ENCODE data around the gene BRF1. TPM values are rescaled to one million over a fixed set of nuclear protein-coding genes. Genes with fewer than 3 reads are reported as not detected.
"Not testable (repeated sequence)": the region's sequence is repeated elsewhere in the genome, so short reads cannot be mapped to it uniquely, and the experiment has no call there.

BRF1 gene, protein sequence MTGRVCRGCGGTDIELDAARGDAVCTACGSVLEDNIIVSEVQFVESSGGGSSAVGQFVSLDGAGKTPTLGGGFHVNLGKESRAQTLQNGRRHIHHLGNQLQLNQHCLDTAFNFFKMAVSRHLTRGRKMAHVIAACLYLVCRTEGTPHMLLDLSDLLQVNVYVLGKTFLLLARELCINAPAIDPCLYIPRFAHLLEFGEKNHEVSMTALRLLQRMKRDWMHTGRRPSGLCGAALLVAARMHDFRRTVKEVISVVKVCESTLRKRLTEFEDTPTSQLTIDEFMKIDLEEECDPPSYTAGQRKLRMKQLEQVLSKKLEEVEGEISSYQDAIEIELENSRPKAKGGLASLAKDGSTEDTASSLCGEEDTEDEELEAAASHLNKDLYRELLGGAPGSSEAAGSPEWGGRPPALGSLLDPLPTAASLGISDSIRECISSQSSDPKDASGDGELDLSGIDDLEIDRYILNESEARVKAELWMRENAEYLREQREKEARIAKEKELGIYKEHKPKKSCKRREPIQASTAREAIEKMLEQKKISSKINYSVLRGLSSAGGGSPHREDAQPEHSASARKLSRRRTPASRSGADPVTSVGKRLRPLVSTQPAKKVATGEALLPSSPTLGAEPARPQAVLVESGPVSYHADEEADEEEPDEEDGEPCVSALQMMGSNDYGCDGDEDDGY
- total RNA-seq: 48.4 TPM

DNA sequence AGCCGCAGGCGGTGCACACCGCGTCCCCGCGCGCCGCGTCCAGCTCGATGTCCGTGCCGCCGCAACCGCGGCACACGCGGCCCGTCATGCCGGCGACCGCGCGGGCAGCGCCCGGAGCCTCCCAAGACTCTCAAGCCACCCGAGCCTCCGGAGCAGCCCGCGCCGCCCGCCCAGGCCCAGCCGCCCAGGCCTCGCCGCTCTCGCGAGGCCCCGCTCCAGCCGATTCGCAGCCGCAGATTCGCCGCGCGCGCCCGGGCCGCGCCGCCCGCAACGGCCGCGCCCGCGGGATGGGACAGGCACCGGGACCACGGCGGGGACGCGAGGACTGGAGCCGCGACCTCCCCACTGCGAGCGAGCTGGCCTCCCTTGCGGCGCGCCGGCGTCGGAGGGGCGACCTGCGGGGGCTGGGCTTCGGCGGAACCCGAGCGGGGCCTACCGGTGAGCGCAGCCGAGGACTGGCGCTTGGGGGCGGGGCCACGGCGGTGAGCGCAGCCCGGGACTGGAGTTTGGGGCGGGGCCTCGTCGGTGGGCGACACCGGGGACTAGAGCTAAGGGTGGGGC lies at the start of gene BRF1:
Gene BRF1 (minus strand): TSS at position 460 of the 561 bp plus-strand sequence. CDS start 372 bp downstream, at position 88.
- peak; percentile 97 for ATAC-seq
- intact Hi-C loops (cut with DNase I): no loop called here
- peak; percentile 97 for DNase-seq (ENCODE audit: low spot score)

DNA sequence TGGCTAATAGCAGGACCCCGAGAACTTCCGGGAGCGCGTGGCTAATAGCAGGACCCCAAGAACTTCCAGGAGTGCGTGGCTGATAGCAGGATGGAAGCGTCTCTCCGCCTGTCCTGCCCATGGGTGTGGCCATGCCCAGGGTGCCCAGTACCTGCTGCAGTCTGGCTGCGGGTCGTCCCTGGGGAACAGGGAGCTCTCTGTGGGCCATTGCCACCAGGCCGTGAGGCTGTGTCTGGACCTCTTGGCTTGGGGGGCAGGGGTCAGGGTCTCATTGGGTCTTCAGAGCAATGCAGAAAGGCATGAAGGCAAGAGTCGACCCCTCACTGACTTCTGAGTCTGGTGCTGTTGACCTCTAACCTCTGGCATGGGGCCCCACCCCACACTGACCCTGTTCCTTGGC lies 49.2 kb upstream of the BRF1 start:
- intact Hi-C loops (cut with DNase I): loop anchor here (5.0 kb wide), 1 partner anchor 148 kb away; no protein-coding TSS in a partner anchor
- DNase-seq (ENCODE audit: low spot score): no peak
- no peak for ATAC-seq

DNA sequence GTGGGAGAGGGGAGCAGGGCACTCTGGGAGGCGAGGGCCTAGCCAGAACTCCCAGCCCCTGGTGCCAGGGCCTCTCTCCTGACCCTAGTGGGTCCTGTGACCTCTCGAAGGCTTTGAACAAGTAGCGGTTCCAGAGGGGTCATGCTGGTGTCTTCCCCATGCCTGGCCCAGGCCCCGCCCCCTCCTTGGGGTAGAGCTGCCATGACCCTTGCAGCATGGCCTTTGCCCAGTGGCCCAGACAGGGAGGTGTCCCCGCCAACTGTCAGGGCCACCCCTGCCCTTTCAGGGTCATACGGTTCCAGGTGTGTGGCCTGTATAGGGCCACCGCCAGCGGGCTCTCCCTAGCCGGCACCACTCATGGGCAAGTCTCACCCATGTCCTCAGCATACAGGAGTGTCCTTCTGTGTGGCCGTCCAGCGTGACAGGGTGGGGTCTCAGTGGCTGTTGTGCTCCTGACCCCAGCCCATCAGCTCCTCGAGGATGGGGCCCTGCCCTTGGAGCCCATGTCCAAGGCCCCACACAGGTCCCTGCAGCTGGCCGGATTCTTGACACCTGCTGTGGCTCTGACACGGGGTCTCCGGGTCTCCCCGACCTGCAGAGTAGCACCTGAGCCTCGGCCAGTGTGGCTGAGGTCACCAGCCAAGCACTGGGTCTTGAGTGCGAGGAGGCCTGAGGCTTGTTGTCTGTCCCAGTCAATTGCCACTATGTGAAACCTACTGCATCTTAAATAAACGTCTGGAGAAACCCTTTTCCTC lies 48.3 kb upstream of the BRF1 start:
- DNase-seq (ENCODE audit: low spot score): no peak
- ATAC-seq: no peak
- intact Hi-C loops (cut with DNase I): loop anchor here (5.0 kb wide), 1 partner anchor 147 kb away; no protein-coding TSS in a partner anchor

DNA sequence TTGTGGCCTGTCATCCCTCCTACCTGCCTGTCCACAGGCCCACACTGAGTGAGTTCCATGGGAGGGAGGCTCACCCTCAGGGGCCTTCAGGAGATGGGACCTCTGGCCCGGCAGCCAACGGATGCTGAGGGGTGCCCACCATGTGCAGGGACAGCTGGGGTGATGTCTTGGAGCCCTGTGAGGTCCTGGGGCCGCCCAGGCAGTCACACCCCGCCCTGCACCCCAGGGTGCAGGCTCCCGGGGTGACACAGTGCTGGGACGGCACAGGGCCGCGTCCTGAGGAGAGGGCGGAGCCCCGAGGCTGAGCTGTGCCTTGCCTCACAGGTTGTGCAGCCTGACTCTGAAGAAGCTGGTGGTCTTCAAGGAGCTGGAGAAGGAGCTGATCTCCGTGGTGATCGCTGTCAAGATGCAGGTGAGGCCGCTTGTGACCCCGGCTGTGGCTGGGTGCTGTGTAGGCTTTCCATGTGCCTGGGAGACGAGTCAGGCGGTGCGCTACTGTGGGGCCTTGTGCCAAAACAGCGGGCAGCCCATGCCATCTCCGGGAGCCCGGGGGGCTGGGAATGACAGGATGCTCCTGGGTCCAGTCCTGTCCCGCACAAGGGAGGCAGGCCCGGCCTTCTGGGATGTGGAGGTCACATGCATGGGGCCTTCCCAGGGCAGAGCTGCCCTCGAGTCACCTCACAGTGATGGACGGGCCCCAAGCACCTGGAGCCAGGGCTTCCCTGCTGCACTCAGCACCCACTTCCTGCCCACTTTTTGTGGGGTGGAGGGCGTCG lies 47.6 kb upstream of the BRF1 start:
- intact Hi-C loops (cut with DNase I): loop anchor here (5.0 kb wide), 1 partner anchor 146 kb away; no protein-coding TSS in a partner anchor
- DNase-seq (ENCODE audit: low spot score) (no peak), ATAC-seq (no peak)

DNA sequence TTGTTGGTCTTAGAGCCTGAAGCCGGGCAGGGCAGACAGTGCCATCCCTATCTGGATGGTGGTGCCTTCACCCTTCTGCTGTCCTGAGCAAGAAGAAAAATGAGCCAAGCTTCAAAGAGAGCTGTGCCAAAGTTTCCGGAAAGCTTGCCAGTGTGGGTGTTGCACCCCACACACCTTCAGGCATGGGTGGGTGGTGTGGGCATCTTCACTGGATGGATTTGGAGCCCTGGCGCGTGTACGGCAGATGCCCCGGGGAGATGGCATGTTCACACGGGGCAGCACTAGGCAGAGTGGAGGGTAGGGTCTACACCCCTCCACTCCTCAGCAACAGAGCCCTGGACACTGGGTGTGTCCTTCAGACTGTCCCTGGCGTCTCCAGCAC lies 46.8 kb upstream of the BRF1 start:
- intact Hi-C loops (cut with DNase I): loop anchor here (5.0 kb wide), 1 partner anchor 145 kb away; no protein-coding TSS in a partner anchor
- DNase-seq (ENCODE audit: low spot score) (no peak), ATAC-seq (no peak)

DNA sequence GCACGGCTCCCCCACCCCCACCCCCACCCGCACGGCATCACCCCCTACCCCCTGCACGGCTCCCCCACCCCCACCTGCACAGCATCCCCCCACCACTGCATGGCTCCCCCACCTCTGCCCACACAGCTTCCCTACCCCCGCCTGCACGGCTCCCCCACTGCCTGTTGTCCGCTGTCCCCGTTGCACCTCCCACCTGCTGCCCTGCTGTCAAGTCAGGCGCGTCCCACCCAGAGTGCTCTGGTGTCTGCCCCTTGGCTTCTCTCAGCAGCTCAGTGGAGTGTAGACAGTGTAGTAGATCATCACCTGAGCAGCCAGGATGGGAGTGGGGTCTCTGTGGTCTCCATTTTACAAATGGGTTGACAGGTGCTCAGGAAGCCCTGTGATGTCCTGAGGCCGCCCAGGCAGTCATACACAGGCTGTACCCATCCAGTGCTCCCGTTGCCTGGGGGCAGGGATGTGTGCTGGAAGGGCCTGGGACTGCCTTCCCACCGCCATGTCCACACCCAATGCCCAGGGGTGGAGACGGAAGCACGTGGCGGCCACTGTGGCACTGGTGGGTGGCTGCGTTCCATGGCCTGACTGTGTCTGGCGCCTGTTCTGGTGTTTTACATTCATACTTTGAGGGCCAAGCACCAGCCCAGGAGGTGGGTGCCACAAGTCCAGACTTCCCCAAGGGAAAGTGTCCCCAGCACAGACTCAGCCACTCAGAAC lies 46.2 kb upstream of the BRF1 start:
- DNase-seq (ENCODE audit: low spot score): no peak
- ATAC-seq: peak; percentile 39
- intact Hi-C loops (cut with DNase I): loop anchor here (5.0 kb wide), 1 partner anchor 145 kb away; no protein-coding TSS in a partner anchor

DNA sequence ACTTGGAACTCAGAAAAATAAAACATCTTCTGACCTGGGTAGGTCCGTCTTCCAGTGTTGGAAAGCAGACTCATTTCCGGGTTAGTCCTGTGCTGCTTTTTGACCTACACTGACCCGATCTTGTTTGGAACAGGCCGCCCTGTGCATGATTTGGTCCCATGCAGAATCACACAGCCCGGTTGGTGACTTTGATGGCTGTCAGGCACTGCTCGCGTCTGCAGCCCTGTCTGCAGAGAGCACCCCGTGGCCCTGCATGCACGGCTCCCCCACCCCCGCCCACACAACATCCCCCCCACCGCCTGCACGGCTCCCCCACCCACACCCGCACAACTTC lies 45.4 kb upstream of the BRF1 start:
- ATAC-seq: no peak
- DNase-seq (ENCODE audit: low spot score): no peak
- intact Hi-C loops (cut with DNase I): loop anchor here (5.0 kb wide), 1 partner anchor 144 kb away; no protein-coding TSS in a partner anchor

DNA sequence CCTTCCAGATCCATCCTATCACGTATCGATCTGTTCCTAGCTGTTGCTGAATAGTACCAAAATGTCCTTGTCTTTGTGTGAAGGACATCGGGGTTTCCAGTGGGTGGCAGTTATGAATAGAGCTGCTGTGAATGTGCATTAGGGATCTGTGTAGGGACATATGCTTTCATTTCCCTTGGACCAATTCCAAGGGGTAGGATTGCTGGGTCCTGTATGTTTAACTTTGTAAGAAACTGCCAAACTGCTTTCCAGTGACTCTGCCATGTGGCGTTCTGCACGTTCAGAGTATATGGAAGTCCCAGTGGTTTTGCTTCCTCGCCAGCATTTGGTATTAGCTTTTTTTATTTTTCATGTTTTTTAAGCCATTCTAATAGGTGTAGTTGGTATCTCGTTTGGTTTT lies 42.4 kb upstream of the BRF1 start:
- intact Hi-C loops (cut with DNase I): no loop called here
- no peak for ATAC-seq
- DNase-seq (ENCODE audit: low spot score): no peak

DNA sequence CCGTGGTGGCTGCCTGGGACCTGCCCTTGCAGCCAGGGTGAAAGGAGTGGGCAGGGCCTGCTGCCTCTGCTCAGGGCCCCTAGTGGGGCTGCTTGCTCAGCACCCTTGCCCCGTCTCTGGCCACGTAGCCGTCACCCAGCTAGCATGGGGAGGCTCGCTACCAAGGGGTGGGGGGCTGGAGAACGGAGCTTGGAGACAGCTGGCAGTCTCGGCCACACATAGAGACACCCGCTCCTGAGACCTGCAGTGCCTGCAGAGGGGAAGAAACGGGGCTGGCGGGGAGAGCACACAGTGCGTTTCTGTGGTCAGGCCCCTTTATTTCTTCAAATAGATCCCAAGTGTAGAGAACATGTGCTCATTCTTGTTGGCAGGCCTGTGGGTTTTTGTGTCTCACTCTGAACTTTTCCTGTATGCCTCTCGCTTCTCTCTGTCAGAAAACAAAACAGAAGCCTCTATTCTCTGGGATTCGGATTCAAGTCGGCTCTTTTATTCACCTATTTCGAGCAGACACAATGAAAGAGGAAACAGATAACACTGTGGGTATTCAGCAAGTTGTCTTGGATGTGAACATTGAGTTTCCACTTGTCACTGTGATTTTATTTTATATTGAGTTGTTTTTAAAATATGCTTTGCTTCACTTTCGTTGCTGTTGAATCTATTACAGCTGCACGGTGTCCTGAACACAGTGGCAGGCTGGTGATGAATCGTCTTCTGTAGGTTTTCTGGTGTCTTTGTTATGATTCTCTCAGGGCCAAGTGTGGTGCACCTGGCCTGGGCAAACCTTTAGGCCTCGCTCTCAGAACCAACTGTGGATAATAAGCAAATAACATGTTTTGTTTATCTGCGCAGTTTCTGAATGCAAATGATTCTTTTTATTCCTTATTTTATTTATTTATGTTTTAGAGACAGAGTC lies 40.3 kb upstream of the BRF1 start:
- ATAC-seq (peak; percentile 76), DNase-seq (ENCODE audit: low spot score) (no peak)
- intact Hi-C loops (cut with DNase I): no loop called here

DNA sequence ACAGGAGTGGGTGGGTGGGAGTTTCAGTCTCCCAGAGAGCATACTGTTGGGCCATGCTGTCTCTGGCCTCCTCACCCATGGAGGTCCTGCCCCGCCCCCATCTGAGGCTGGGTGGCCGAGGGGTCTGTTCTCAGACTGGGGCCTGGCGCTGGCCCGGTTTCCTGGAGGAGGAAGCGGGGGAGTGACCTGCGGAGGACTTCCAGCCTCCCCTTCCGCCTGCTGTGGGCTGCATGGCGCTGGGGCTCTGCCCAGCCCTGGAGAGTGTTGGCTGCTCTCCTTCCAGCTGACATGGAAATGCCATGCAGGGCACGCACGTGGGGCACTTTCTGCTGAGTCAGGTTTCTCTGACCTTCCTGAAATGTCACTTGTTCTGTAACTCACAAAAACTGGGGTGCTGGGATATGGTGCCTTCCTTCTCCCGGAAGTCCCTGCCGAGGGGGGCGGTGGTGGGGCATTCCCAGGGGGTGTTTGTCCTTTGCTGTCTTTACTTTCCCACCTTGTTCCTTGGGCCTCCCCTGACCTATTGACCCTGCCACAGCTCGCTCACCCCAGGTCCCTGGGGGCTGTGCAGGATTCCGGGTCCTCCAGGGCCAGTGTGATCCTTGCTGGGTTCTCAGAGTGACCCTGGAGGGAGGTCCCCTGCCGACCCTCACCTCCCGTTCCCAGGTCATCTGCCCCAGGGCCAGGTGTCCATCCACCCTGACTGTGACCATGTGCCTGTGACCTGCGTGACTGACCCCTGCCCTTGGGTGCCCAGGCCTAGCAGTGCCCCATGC lies 37.4 kb upstream of the BRF1 start:
- DNase-seq (ENCODE audit: low spot score): no peak
- peak; percentile 37 for ATAC-seq
- intact Hi-C loops (cut with DNase I): loop anchor here (10.0 kb wide), 1 partner anchor 83 kb away; no protein-coding TSS in a partner anchor

DNA sequence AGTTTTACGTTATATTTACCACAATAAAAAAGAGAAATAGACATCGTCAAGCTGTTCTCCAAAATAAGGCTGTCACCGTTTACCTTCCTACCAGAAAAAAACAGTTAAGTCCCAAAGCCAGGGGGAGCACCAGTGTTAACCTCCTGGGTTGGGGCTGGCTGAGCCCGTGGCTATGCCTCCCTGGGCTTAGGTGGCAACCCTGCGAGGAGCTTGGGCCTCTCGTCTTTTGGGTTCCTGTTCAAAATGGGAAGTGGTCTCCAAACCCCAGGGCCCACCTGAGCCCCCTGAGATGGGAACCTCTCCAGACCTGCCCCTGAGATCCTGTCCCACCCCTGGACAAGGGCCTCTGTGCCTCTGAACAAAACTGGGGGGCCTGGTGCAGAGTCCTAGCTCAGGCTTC lies 36.6 kb upstream of the BRF1 start:
- DNase-seq (ENCODE audit: low spot score): no peak
- no peak for ATAC-seq
- intact Hi-C loops (cut with DNase I): loop anchor here (10.0 kb wide), 1 partner anchor 83 kb away; no protein-coding TSS in a partner anchor

DNA sequence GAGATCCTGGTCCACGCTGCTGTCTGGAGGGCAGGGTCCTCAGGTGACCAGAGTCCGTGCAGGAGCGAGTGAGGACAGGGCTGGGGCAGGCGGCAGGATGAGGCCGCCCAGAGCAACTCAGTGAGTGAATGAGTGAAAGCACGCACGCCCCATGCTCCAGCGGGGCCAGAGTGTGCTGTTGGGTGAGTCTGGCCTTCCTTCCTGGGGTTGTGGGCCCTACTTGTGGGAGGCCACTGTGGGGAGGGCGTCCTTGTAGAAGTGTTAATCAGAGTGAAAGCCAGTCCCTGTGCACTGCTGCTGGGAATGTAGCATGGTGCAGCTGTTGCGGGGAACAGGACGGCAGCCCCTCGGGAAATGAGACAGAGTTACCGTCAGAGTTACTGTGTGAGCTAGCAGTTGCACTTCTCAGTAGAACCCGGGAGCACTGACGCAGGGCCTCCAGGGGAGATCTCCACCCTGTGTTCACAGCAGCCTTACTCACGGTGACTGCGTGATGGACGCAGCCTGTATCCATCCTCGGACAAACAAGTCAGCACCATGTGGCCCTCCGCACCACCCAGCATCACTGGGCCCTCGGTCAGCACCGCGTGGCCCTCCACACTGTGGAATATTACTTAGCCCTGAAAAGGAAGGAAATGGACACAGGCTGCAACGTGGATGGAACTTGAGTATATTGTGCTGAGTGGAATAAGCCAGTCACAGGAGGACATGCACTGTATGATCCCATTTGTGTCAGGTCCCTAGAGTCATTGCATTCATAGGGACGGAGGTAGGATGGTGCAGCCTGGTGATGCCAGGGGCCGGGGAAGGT lies 35.9 kb upstream of the BRF1 start:
- no peak for DNase-seq (ENCODE audit: low spot score)
- ATAC-seq: no peak
- intact Hi-C loops (cut with DNase I): loop anchor here (10.0 kb wide), 1 partner anchor 82 kb away; no protein-coding TSS in a partner anchor

DNA sequence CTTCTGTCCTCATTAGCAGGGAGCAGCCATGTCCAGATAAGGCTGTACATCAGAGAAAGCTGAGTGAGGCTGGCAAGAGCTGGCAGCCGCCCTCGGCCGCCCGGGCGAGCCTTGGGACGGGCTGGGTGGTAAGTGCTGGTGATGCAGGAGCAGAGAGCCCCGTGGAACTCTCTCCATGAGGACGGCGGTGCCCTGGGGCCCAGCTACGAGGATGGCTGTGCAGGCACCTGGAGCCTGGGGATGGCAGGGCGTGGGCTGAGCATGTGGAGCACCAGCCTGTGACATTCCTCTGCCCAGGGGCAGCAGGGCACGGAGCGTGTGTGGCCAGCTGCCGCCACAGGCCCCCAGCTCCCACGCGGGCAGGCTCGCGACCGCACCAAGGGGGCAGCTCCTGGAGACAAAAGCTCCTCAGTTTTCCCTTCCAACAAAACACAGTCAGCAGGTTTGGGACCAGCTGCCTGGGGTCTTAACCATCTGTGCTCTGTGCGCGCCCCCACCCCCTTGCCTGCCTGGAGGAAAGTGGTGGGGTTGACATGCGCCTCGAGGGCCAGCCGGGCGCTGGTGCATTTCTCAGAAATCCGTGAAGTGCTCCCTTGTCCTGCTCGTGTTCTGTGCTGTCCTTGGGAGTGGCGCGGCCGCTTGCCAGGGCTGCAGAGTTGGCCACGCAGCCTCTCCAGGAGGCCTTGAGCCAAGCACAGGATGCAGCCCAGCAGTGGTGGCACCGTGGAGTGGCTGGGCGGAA lies 35.1 kb upstream of the BRF1 start:
- DNase-seq (ENCODE audit: low spot score): no peak
- intact Hi-C loops (cut with DNase I): loop anchor here (10.0 kb wide), 1 partner anchor 81 kb away; no protein-coding TSS in a partner anchor
- peak; percentile 27 for ATAC-seq

DNA sequence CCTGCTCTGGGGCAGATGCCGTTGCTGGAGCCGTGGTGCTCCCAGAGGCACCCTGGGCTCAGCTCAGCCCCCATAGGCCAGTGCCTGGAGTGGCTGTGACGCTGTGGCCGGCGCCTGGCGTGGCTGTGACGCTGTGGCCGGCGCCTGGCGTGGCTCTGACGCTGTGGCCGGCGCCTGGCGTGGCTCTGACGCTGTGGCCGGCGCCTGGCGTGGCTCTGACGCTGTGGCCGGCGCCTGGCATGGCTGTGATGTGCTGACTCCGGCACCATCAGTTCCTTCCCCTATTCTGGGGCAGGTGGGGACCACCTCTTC lies 34.4 kb upstream of the BRF1 start:
- DNase-seq (ENCODE audit: low spot score); ATAC-seq: not testable (repeated sequence)
- intact Hi-C loops (cut with DNase I): loop anchor here (10.0 kb wide), 1 partner anchor 80 kb away; no protein-coding TSS in a partner anchor
